Measurements from ENCODE around the gene RPL10.

RPL10 gene

DNA sequence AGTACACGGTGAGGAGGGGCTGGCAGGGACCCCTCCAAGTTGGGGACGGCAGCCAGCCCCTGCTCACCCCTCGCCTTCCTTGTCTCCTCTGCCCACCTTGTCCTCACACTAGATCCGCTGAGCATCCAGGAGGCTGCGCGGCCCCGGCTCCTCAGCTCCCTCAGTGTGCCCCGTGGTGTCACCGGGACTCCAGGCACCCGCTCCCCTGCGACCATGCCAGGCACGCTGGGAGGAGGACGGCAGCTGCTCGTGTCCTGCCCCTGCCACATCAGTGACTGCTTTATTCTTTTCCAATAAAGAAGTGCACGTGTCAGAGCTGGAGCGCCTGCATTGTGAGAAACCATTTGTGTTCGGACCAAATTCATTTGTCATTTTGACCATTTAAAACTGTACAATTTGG lies 52.1 kb downstream of the RPL10 start:
- H3K27ac Mint-ChIP-seq = no peak overlapping the region
- peaks cover 0 to 8% of the 10 kb centered on the region in 2 donors for H3K4me1 Mint-ChIP-seq (ENCODE audit: low read depth in 2 of 2)
- no peaks in the 10 kb centered on the region for H3K27me3 Mint-ChIP-seq
- no peak for ATAC-seq (replicated peaks)
- peaks cover 8% of the 10 kb centered on the region for H3K36me3 Mint-ChIP-seq (ENCODE audit: insufficient read depth)
- no peak for DNase-seq
- no peak overlapping the region for H3K4me3 Mint-ChIP-seq
- no peaks in the 10 kb centered on the region for H3K9me3 Mint-ChIP-seq

All from effector memory CD8-positive, alpha-beta T cell (primary cell).